ENCODE results near the gene NPAT. TPM values are rescaled to one million over a fixed set of nuclear protein-coding genes. Genes with fewer than 3 reads are reported as not detected.
A peak's percentile ranks its signal among the peaks of the same experiment; 100 is the strongest.

NPAT gene
- total and polyA plus RNA-seq, 11 donors: 1.8 to 12.3 (median 8.1) TPM

- no peak for TF ChIP-seq CTCF (IDR thresholded peaks at IDR 0.05)
- no peak for TF ChIP-seq POLR2A (IDR thresholded peaks at IDR 0.05)
- intact Hi-C loops (cut with DNase I): loop anchor here in 6 of 10 donors (5.0 to 10.0 kb wide), 6 partner anchors 46 to 274 kb away; partner anchors contain the start of genes ACAT1 (in 2 of the 6), C11orf65 (in 1 of the 6), CUL5 (in 1 of the 6) and POGLUT3 (in 1 of the 6)
- H3K4me3 ChIP-seq: peak overlapping the region in 10 of 12 donors; percentile 68 to 93 (median 78)
- no peaks in the 10 kb centered on the region for H3K9me3 ChIP-seq
- no peaks in the 10 kb centered on the region for H3K27me3 ChIP-seq
- peaks cover 0 to 76% (median 32%) of the 10 kb centered on the region in 12 donors for H3K4me1 ChIP-seq
- WGBS, 4 donors: 45 to 57% (median 46%) methylated on average over 5 of the region's 5 CpGs
- ATAC-seq (no peak), DNase-seq (no peak)
- H3K36me3 ChIP-seq: peaks cover 0 to 4% (median 0%) of the 10 kb centered on the region in 9 donors
- H3K27ac ChIP-seq: peak overlapping the region in 6 of 12 donors; percentile 89 to 98 (median 96)
These were observed 1.6 kb downstream of the NPAT start for GRCh38 chr11:108220721-108221336.

DNA sequence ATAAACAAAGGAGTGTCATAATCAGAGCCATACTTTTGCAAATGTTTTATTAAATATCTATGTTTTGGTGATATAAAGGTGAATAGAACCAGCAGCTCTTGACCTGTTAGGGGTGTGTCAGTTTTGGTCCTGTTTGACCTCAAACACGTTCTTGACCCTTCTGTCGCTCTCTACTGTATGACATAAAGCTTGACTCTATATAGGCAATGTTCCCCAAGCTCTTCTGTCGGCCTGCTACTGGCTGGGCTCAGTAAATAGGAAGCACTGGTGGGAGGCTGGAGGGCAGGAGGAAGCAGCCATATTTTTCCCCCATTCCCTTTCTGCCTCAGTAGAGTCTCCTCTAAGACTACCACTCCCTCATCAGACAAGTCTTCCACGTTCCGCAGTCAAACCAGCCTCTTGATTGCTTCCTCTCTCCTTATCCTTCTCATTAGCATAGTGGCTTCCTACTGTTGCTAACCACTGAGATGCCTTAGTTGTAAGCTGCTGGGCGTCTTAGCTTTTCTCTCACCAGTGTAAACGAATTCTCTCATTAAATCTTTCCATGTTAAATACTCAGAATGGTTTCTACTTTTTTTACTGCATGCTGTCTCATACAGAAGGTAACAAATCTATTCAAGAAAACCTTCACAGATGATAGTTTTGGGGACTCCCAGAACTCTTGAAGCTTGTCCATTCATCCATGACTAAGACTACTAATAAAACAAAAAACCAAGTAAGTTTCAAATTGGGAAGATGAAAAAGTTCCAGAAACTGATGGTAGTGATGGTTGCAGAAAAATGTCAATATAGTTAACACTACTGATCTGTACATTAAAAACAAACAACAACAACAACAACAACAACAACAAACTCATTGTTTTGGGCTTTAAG, 3.3 kb downstream of the NPAT start:
- no peak for ATAC-seq
- WGBS, 4 donors: 77 to 85% (median 79%) methylated on average over 7 of the region's 7 CpGs
- no peaks in the 10 kb centered on the region for H3K9me3 ChIP-seq
- H3K4me3 ChIP-seq: no peak overlapping the region
- H3K27me3 ChIP-seq: no peaks in the 10 kb centered on the region
- peaks cover 0 to 4% (median 0%) of the 10 kb centered on the region in 9 donors for H3K36me3 ChIP-seq
- H3K27ac ChIP-seq: no peak overlapping the region
- TF ChIP-seq POLR2A (IDR thresholded peaks at IDR 0.05) (no peak), CTCF (IDR thresholded peaks at IDR 0.05) (no peak)
- DNase-seq: no peak
- intact Hi-C loops (cut with DNase I): no loop called here
- peaks cover 0 to 59% (median 19%) of the 10 kb centered on the region in 12 donors for H3K4me1 ChIP-seq

- Histone ChIP-seq H3K4me3 (no peak overlapping the region), H3K4me1 (peaks cover 0 to 52% (median 13%) of the 10 kb centered on the region in 12 donors), H3K27me3 (no peaks in the 10 kb centered on the region), H3K27ac (no peak overlapping the region), H3K36me3 (peaks cover 0 to 9% (median 0%) of the 10 kb centered on the region in 9 donors), H3K9me3 (no peaks in the 10 kb centered on the region)
- ATAC-seq: no peak
- no peak for DNase-seq
- intact Hi-C loops (cut with DNase I): no loop called here
- TF ChIP-seq CTCF (IDR thresholded peaks at IDR 0.05): no peak
- TF ChIP-seq POLR2A (IDR thresholded peaks at IDR 0.05): no peak
- 46 to 93% (median 48%) methylated on average over 2 of the region's 2 CpGs for WGBS, 4 donors
These were observed 4.0 kb downstream of the NPAT start for GRCh38 chr11:108218455-108218854.

- H3K4me3 ChIP-seq: no peak overlapping the region
- DNase-seq (no peak), ATAC-seq (no peak)
- 46 to 62% (median 58%) methylated on average over 4 of the region's 4 CpGs for WGBS, 4 donors
- no peak overlapping the region for H3K27ac ChIP-seq
- intact Hi-C loops (cut with DNase I): no loop called here
- H3K36me3 ChIP-seq: peaks cover 0 to 23% (median 10%) of the 10 kb centered on the region in 9 donors
- no peaks in the 10 kb centered on the region for H3K9me3 ChIP-seq
- H3K27me3 ChIP-seq: no peaks in the 10 kb centered on the region
- TF ChIP-seq CTCF (IDR thresholded peaks at IDR 0.05): no peak
- TF ChIP-seq POLR2A (IDR thresholded peaks at IDR 0.05): no peak
- peaks cover 0 to 50% (median 13%) of the 10 kb centered on the region in 12 donors for H3K4me1 ChIP-seq
These were observed 5.5 kb downstream of the NPAT start for GRCh38 chr11:108216988-108217387.

All from heart left ventricle (tissue), 16 donors.